ENCODE data around the gene FZD10.

GRCh38 chr12:130179191-130179590, 16.9 kb downstream of the FZD10 start:
- TF ChIP-seq CTCF (IDR thresholded peaks at IDR 0.05) (no peak), POLR2A (IDR thresholded peaks at IDR 0.05) (no peak)

Measured in right lobe of liver (tissue), 4 donors.